Embryonic facial prominence (tissue), 1 donor: ENCODE data around the gene USP46.

Experiments
- DNase-seq: peaks from one replicate; pipeline ENCODE4 v3.0.0-alpha.2; 2016; ENCODE audit errors: extremely low spot score

Gene USP46

DNA sequence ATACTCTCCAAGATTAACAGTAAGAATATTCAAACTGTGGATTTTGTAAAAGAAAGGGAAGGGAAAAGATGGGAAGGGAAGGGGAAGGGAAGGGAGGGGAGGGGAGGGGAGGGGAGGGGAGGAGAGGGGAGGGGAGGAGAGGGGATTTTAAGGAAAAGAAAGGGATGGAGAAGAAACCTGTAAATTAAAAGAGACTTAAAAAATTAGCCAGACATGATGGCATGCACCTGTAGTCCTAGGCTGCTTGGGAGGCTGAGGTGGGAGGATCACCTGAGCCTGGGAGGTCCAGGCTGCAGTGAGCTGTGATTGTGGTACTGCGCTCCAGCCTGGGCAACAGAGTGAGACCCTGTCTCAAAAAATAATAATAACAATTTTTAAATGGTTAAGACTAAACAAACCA is 83.7 kb downstream of the USP46 start:
- DNase-seq: no peak

DNA sequence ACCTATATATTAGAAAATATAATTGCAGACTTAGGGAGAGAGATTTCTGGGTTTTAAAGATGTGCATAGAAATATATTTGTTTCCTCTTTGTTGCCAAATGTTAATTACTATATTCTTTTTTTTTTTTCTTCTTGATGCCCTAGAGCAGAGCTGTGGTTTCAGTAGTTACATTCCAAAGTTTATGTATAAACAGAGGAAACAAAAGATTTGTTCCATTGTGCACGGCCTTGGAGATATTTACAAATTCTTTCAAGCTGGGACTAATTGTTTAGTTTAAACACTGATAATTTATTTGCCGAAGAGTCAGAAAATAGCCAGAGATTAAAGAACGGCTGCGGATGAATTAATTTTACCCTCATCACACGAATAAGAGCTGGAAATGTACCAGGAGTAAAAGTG is 85.1 kb downstream of the USP46 start:
- DNase-seq: no peak

- no peak for DNase-seq
Observed at GRCh38 chr4:52573551-52573950, 85.5 kb downstream of the USP46 start.

GRCh38 chr4:52572936-52573485 is 86.1 kb downstream of the USP46 start:
- DNase-seq: no peak

DNA sequence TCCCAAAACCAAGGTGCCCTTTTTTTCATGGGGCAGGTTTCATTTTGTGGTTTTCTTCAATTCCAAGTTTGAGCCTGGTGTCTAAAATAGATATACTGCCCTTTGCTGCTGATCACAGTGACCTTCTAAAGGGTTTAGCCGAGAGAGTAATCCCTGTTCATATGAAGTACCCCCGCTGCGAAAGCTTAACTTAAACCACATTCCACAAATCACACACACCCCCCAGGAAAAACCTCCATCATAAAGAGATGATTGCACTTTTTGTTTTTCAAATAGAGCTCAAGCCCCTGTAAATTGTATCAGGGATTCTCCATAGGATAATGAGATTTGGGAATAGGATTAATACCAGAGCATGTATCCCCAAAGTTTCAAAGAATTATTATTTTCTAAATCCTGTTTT is 90.8 kb downstream of the USP46 start:
- DNase-seq: no peak

DNA sequence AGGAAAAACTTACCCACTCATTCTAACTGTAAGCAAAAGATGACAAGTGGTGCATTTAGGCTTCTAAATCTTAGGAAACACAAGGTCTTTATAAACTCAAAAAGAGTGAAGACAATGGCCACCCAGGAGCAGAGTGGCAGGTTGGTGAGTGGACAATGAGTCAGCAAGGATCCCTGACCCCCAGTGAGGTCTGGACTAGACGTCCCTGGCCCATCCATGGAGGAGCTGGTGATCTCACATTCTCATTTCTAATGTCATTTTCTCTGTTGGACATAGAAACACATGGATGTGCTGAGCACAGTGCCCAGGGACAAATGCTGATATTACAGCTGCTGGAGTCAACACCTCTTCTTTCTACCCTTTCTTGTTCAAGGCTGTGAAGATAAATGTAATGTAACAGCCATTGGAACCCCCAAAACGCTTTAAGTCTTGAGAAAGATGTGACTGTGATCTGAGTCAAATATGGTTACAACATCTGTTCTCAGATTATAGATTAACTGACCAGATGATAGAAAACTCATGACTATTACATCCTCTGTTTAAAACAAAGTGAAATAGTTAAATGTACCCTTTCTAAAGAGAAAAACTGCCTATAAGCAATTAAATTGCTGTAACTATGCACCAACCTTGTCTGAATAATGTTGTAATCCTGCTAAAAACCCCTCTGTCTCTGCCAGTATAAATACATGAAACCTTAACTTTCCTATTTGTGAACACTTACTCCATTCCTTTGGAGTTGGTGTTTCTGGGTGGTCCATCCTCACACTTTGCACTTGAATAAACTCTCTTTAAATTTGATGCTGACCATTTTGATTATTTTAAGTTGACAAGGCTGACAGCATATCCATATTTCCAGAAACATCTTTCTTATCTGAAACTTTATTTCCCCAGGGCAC is 92.7 kb downstream of the USP46 start:
- DNase-seq: no peak

- DNase-seq: no peak
Observed at GRCh38 chr4:52560844-52561280, 98.2 kb downstream of the USP46 start.

DNA sequence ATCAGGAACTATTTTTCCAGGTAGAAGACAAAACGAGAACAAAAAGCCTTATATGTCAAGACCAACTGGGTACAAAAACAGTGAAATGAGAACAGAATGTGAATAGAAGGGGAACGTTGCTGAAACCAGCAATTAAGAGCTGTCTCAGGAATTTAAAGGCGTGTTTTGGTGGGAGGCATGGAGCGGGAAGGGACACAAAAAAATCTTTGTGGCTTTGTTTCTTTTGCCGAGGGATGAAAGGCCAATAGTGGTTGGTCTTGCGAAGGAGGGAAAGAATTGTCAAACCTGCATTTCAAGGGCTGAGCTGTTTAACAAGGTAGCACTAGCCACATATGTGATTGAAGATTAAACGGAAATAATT is 103.8 kb downstream of the USP46 start:
- DNase-seq: no peak

- no peak for DNase-seq
Observed at GRCh38 chr4:52554612-52555355, 104.3 kb downstream of the USP46 start.

- DNase-seq: no peak
Observed at GRCh38 chr4:52552778-52553177, 106.3 kb downstream of the USP46 start.

DNA sequence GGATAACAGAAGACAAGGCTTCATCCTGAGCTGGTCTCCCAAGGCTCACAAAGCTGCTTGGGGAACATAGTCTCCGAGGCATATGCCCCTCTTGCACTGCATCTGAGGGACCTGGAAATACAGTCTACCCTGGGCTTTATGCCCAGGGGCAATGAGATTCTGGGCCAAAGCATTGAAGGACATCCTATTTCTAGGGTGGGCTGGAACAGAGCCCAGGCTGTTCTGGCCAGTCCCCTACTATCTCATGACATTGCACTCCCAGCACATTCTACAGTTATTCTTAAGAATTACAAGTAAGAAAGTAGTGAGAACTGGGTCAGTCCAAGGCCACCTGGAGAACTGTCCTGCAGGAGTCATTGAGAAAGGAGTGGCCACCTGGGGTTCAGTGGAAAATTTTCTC is 107.6 kb downstream of the USP46 start:
- no peak for DNase-seq

- DNase-seq: no peak
Observed at GRCh38 chr4:52550186-52550585, 108.9 kb downstream of the USP46 start.

DNA sequence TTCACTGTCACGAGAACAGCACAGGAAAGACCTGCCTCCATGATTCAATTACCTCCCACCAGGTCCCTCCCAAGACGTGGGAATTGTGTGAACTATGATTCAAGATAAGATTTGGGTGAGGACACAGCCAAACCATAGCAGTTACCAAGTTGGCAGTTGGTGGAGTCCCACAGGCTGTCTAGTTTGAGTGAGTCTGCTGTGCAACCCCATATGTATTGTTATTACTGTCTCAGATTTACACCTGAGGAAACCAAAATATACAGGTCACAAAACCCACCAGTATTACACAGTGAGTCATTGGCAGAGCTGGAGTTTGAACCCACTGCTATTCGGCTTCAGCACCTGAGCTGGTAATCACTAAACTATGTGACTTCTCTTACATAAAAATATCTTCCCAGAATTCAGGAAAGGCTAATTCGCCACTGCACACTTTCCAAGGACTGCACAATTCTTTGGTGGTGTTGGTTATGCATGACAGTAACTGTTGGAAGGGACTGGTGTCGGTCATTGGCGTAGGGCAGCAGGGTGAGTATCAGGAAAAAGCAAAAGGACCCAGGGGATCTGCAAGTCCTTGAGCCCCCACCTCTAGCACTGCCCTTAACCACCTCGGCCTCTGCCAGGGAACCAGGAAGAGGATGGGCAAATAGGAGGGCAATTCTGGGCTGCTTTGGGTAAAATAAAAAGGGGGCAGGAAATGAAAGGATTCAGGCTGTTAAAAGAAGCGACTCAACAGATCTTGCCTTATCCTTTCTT is 110.1 kb downstream of the USP46 start:
- no peak for DNase-seq

- no peak for DNase-seq
Observed at GRCh38 chr4:52546449-52546848, 112.7 kb downstream of the USP46 start.

GRCh38 chr4:52545099-52546069 is 113.7 kb downstream of the USP46 start:
- DNase-seq: no peak
